ENCODE data around the gene SIRPB1. TPM values are rescaled to one million over a fixed set of nuclear protein-coding genes. Genes with fewer than 3 reads are reported as not detected.

The SIRPB1 gene
- polyA plus RNA-seq, 1 experiment: 1.9 TPM

DNA sequence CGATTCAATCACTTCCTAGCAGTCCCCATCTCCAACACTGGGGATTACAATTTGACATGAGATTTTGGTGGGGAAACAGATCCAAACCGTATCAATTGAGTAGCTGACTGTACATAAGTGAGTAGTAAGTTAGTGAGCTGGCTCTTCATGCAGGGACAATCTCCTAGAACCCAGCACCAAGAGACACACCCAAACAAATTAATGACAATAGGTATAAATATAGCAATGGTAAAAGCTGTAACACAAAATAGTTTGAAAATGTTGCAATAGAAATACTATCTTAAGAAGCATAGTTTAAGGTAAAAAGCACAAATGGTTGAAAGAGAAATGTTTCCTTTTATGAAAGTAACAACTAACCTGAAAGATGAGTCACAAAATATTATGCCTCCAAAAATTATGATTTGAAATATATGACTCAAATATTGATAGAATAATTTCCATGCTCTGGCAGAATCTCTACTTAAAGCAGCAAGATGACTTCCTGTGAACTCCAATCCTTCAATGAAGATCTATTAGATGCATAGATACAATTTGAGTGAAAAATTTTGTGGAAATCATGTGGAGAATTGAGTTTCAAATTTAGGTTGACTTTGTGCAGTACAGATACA, 5.4 kb upstream of the SIRPB1 start:
- CTCF ChIA-PET: no interaction called here
- Histone ChIP-seq H3K4me3 (ENCODE audit: low read depth, low read length) (no peak overlapping the region), H3K36me3 (ENCODE audit: control insufficient read depth, insufficient read depth, low read length) (no peaks in the 10 kb centered on the region), H3K27me3 (ENCODE audit: control insufficient read depth, insufficient read depth, low read length) (peaks cover 1% of the 10 kb centered on the region; the same call in 1 of the 2 replicates)
- TF ChIP-seq, protein P1, sequence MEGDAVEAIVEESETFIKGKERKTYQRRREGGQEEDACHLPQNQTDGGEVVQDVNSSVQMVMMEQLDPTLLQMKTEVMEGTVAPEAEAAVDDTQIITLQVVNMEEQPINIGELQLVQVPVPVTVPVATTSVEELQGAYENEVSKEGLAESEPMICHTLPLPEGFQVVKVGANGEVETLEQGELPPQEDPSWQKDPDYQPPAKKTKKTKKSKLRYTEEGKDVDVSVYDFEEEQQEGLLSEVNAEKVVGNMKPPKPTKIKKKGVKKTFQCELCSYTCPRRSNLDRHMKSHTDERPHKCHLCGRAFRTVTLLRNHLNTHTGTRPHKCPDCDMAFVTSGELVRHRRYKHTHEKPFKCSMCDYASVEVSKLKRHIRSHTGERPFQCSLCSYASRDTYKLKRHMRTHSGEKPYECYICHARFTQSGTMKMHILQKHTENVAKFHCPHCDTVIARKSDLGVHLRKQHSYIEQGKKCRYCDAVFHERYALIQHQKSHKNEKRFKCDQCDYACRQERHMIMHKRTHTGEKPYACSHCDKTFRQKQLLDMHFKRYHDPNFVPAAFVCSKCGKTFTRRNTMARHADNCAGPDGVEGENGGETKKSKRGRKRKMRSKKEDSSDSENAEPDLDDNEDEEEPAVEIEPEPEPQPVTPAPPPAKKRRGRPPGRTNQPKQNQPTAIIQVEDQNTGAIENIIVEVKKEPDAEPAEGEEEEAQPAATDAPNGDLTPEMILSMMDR (IDR thresholded peaks at IDR 0.05; ENCODE audit: insufficient read depth, low read depth, low read length): no peak
- DNase-seq (ENCODE audit: low read depth): no peak
- POLR2A ChIA-PET: no interaction called here

DNA sequence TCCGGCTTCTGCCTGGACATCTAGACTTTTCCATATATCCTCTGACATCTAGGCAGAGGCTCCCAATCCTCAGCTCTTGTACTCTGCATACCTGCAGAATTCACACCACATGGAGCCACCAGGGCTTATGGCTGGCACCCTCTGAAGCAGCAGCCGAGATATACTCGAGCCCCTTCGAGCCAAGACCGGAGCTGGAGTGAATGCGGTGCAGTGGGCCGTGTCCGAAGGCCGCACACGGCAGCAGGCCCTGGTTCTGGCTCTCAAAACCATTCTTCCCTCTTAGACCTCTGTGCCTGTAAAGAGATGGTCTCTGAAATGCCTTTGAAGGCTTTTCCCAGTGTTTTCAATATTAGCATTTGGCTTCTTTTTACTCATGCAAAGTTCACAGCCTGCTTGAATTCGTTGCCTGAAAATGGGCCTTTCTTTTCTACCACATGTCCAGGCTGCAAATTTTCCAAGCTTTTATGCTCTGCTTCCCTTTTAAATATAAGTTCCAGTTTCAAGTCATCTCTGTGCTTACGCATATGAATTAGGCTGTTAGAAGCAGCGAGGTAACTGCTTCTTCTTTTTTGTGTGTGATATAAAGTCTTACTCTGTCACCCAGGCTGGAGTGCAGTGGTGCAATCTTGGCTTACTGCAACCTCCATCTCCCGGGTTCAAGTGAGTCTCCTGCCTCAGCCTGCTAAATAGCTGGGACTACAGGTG, 3.8 kb upstream of the SIRPB1 start:
- DNase-seq (ENCODE audit: low read depth): no peak
- H3K36me3 ChIP-seq (ENCODE audit: control insufficient read depth, insufficient read depth, low read length): no peaks in the 10 kb centered on the region
- H3K27me3 ChIP-seq (ENCODE audit: control insufficient read depth, insufficient read depth, low read length): peaks cover 1% of the 10 kb centered on the region
- H3K4me3 ChIP-seq (ENCODE audit: low read depth, low read length): no peak overlapping the region
- CTCF ChIA-PET: no interaction called here
- POLR2A ChIA-PET: no interaction called here
- TF ChIP-seq, protein P1 (IDR thresholded peaks at IDR 0.05; ENCODE audit: insufficient read depth, low read depth, low read length): no peak

DNA sequence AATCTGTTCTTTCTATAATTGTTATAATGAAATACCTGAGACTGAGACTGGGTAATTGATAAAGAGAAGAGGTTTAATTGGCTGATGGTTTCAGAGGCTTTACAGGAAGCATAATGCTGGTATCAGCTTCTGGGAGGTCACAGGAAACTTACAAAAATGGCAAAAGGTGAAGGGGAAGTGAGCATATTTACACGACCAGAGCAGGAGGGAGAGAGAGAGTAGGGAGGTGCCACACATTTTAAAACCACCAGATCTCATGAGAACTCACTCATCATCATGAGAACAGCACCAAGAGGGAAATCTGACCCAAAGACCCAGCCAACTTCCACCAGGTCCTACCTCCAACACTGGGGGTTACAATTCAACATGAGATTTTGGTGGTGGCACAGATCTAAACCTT, 2.6 kb upstream of the SIRPB1 start:
- Histone ChIP-seq H3K27me3 (ENCODE audit: control insufficient read depth, insufficient read depth, low read length) (peaks cover 1% of the 10 kb centered on the region), H3K4me3 (ENCODE audit: low read depth, low read length) (no peak overlapping the region), H3K36me3 (ENCODE audit: control insufficient read depth, insufficient read depth, low read length) (no peaks in the 10 kb centered on the region)
- ChIA-PET CTCF (no interaction called here), POLR2A (no interaction called here)
- TF ChIP-seq, protein P1 (IDR thresholded peaks at IDR 0.05; ENCODE audit: insufficient read depth, low read depth, low read length): no peak
- no peak for DNase-seq (ENCODE audit: low read depth)

DNA sequence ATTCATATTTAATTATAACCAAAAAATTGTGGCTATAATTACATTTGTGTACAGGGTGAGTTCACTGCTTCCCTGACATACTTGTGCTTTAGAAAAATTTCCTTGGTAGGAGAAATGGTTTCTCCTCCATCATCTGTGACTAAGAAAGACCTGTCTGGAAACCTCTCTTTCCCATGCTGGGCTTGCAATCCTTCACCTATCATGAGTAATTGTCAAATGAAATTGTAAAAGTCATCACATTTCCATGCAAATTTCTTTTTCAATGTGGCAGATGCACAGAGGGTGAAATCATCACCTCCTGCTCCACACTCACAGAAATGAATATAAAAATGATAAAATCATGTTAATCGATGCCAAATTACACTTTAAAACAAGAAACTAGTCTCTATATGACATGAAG, 1.5 kb upstream of the SIRPB1 start:
- no peak for DNase-seq (ENCODE audit: low read depth)
- ChIA-PET CTCF (no interaction called here), POLR2A (no interaction called here)
- no peaks in the 10 kb centered on the region for H3K36me3 ChIP-seq (ENCODE audit: control insufficient read depth, insufficient read depth, low read length)
- peaks cover 1% of the 10 kb centered on the region for H3K27me3 ChIP-seq (ENCODE audit: control insufficient read depth, insufficient read depth, low read length)
- no peak overlapping the region for H3K4me3 ChIP-seq (ENCODE audit: low read depth, low read length)
- TF ChIP-seq, protein P1 (IDR thresholded peaks at IDR 0.05; ENCODE audit: insufficient read depth, low read depth, low read length): no peak

DNA sequence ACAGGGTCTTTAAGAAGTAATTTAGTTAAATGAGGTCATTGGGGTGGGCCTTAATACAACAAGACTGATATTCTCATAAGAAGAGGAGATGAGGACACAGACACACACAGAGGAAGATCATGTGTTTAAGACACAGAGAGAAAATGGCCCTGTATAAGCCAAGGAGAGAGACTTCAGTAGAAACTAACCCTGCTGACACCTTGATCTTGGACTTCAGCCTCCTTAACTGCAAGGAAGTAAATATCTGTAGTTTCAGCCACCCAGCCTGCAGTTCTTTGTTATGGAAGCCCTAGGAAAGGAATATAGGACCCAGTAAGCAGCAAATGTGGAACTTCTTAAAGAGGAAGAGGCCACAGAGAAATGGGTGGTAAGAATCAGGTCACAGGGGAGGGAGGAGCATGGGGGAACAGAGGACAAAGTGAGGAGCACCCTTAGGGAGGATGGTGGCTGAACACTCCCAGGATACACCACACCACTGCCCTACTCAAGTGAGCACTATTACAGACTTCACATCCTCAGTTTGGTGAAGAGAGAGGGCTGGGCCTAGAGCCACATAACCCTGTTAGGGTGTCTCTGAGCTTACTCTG, 762 bp downstream of the SIRPB1 start:
- ChIA-PET POLR2A (no interaction called here), CTCF (no interaction called here)
- TF ChIP-seq, protein P1 (IDR thresholded peaks at IDR 0.05; ENCODE audit: insufficient read depth, low read depth, low read length): no peak
- Histone ChIP-seq H3K27me3 (ENCODE audit: control insufficient read depth, insufficient read depth, low read length) (no peaks in the 10 kb centered on the region; the same call in 1 of the 2 replicates), H3K36me3 (ENCODE audit: control insufficient read depth, insufficient read depth, low read length) (no peaks in the 10 kb centered on the region), H3K4me3 (ENCODE audit: low read depth, low read length) (no peak overlapping the region)
- no peak for DNase-seq (ENCODE audit: low read depth)

Measured in BJ (cell line).